Neural crest cell (in vitro differentiated cells): ENCODE measurements around the gene PKP4. TPM values are rescaled to one million over a fixed set of nuclear protein-coding genes. Genes with fewer than 3 reads are reported as not detected.

Experiments used
- DNase-seq: peaks from one replicate; pipeline ENCODE4 v3.0.0; 2021; ENCODE audit warnings: low read depth, mixed read lengths, low spot score
- H3K27ac Mint-ChIP-seq: one replicate; pipeline ENCODE4 v1.8.0; 2021; ENCODE audit warnings: mild to moderate bottlenecking, mixed read lengths; ENCODE audit not compliant: unreplicated experiment
- H3K27me3 Mint-ChIP-seq: 2 replicates; pipeline ENCODE4 v1.8.0; 2021; ENCODE audit warnings: low read depth, mild to moderate bottlenecking, mixed read lengths
- H3K36me3 Mint-ChIP-seq: 2 replicates; pipeline ENCODE4 v1.8.0; 2021; ENCODE audit warnings: low read depth, mild to moderate bottlenecking, mixed read lengths
- H3K4me1 Mint-ChIP-seq: 2 replicates; pipeline ENCODE4 v1.8.0; 2021; ENCODE audit warnings: mixed read lengths
- H3K4me3 Mint-ChIP-seq: one replicate; pipeline ENCODE4 v1.8.0; 2021; ENCODE audit warnings: mild to moderate bottlenecking, mixed read lengths
- H3K9me3 Mint-ChIP-seq: 2 replicates; pipeline ENCODE4 v1.8.0; 2021; ENCODE audit warnings: mixed read lengths
- total RNA-seq: library from RNA; stranded (reverse); gene quantifications from 2 replicates; pipeline ENCODE4 v1.2.1, GENCODE V29; 2021
- TF ChIP-seq, protein P1 (sequence below): fragments of 200-600 bp; sonication (generic); conservative IDR thresholded peaks from 2 replicates; pipeline ENCODE4 v1.5.0; 2021; ENCODE audit warnings: antibody characterized with exemption, mild to moderate bottlenecking

PKP4 gene
- total RNA-seq, 1 donor from 2014 or later: 52.7 TPM

DNA sequence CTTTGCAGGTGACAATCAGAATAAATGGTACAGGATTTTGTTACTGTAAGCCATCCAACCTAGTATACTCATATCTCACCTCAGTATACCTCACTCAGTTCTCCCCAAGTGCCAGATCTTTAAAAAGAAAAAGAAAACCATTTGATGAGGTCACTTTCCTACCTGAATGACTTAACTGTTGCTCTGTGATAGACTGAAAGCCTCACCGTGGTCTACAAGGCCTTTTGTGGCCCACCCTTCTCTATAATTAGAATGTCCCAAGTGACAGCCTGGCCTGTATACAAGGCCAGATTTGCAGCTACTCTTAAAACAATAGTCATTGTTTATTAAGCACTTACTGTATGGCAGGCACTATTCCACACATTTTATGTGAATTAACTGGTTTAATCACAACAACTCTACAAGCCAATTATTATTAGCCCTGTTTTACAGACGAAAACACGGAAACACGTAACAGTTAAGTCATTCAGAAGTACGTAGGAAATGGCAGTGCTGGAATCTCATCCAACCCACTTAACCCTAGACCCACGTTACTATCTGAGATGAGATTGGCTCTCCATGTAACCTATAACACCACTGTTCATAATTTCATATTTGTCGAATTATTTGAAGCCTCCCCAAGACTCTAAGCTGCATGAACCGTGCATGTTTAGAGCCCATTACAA is 28.3 kb downstream of the PKP4 start:
- no peak for DNase-seq
- H3K4me3 Mint-ChIP-seq: no peak overlapping the region
- no peaks in the 10 kb centered on the region for H3K27me3 Mint-ChIP-seq
- no peak overlapping the region for H3K27ac Mint-ChIP-seq
- H3K36me3 Mint-ChIP-seq: no peaks in the 10 kb centered on the region
- TF ChIP-seq, protein P1, sequence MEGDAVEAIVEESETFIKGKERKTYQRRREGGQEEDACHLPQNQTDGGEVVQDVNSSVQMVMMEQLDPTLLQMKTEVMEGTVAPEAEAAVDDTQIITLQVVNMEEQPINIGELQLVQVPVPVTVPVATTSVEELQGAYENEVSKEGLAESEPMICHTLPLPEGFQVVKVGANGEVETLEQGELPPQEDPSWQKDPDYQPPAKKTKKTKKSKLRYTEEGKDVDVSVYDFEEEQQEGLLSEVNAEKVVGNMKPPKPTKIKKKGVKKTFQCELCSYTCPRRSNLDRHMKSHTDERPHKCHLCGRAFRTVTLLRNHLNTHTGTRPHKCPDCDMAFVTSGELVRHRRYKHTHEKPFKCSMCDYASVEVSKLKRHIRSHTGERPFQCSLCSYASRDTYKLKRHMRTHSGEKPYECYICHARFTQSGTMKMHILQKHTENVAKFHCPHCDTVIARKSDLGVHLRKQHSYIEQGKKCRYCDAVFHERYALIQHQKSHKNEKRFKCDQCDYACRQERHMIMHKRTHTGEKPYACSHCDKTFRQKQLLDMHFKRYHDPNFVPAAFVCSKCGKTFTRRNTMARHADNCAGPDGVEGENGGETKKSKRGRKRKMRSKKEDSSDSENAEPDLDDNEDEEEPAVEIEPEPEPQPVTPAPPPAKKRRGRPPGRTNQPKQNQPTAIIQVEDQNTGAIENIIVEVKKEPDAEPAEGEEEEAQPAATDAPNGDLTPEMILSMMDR: no peak
- peaks cover 3% of the 10 kb centered on the region for H3K9me3 Mint-ChIP-seq
- H3K4me1 Mint-ChIP-seq: peaks cover 29% of the 10 kb centered on the region

DNA sequence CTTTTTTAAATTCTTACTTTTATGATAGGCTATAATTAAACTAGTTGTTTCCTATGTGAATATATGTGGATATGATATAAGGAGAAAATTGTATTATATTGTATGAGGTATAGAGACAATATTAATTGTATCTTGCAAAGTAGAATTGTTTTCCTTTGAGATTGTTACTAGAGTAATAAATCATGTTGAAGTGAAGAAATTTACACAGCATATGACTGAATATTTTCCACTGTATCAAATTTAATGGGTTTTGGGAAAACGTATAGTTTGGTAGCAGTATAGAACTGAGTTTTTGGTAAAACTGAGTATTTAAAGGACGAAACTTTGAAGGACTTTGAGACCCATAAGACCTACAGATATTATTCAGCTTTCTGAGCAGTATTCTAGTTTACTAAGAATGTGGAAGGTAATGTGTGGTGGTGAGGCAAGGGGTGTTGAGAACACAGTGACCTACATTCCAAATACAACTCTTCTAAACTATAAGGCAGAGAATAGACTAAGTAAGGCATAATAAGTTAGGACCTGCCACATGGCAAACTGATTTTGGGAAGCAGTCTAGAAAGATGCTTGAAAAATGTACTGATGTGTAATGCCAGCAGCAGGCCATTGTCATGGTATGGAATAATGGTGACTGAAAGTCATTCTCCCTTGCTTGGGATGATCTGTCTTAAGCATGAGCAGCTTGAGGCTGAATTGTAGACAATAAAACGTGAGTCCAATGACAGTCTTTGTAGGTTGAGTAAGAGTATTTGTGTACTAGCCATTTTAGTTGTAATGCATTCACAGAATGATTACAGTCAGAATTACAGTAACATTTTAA is 29.6 kb downstream of the PKP4 start:
- Mint-ChIP-seq H3K27me3 (no peaks in the 10 kb centered on the region), H3K9me3 (peaks cover 3% of the 10 kb centered on the region), H3K4me1 (peaks cover 39% of the 10 kb centered on the region), H3K4me3 (no peak overlapping the region), H3K36me3 (no peaks in the 10 kb centered on the region), H3K27ac (no peak overlapping the region)
- TF ChIP-seq, protein P1: no peak
- no peak for DNase-seq

DNA sequence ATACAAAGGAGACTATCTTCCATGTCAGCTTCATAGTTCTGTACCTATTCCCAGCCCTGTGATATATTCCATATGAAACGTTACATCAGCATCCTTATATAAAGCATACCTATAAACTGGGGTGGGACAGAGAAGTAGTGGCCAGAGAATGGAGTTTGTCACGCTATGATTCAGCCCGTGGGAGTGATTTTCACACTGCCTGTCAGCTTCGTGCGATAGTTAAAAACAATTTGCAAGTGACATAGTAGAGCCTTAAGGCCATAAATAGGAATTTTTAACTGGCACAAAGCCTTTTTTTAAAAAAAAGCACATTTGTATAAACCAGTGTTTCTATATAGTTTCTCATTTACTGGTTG is 30.2 kb downstream of the PKP4 start:
- Mint-ChIP-seq H3K27me3 (no peaks in the 10 kb centered on the region), H3K27ac (no peak overlapping the region), H3K9me3 (peaks cover 3% of the 10 kb centered on the region), H3K4me3 (no peak overlapping the region), H3K4me1 (peaks cover 39% of the 10 kb centered on the region), H3K36me3 (no peaks in the 10 kb centered on the region)
- TF ChIP-seq, protein P1: no peak
- no peak for DNase-seq

DNA sequence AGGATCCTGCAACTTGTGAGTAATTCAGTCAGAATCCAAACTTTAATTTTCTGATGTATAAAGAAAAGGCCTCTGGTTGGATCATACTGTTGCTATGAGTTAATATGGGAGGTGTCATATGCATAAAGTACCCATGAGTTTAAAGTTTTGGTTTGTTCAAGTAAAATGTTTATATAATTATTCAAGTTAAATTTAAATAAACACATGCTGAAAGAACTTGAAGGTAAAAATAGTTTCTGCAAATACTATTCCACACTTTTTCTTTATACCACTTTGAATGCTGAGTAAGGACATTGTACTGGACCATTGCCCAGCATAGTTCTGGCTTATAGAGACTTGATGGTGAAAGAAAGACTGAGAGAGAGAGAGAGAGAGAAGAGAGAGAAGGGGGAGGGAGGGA is 30.7 kb downstream of the PKP4 start:
- Mint-ChIP-seq H3K4me3 (no peak overlapping the region), H3K27me3 (no peaks in the 10 kb centered on the region), H3K27ac (no peak overlapping the region), H3K4me1 (peaks cover 40% of the 10 kb centered on the region), H3K36me3 (no peaks in the 10 kb centered on the region), H3K9me3 (peaks cover 3% of the 10 kb centered on the region)
- TF ChIP-seq, protein P1: no peak
- no peak for DNase-seq

DNA sequence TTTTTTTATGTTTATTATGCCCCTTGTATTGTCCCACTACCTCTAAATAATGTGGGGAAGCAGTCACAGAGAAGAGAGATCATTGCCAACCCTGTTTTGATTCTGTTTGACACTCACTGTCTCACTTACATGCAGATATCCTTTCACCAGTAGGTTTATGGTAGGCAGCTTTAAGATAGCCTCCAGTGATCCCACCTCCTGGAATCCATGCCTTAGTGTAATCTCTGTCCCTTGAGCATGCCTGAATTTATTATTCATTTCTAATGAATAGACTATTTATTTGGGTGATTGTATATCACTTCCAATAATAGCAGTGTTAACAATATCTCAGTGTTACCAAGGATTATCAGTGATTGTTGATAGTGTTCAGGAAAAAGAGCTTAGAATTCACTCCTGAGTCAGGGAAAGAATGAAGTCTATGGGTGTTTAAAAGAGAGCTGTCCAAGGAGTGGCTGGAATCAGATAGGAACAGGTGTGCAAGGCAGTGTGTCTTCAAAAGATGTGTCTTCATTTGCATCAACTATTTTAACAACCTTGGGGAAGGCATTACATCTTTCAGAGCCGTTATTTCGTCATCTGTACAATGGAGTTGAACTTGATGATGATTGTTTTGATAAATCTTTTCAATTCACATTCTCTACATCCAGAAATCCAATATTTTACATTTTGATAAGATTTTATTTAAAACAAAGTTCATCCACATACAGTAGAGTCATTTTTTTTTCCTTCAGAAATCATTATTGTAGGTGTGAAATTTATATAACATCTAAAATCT is 31.9 kb downstream of the PKP4 start:
- Mint-ChIP-seq H3K27ac (no peak overlapping the region), H3K36me3 (no peaks in the 10 kb centered on the region), H3K4me3 (no peak overlapping the region), H3K9me3 (no peaks in the 10 kb centered on the region), H3K27me3 (no peaks in the 10 kb centered on the region), H3K4me1 (peaks cover 43% of the 10 kb centered on the region)
- DNase-seq: no peak
- TF ChIP-seq, protein P1: no peak
